CD4-positive, alpha-beta T cell (primary cell): ENCODE data around the gene ZFP1. TPM values are rescaled to one million over a fixed set of nuclear protein-coding genes. Genes with fewer than 3 reads are reported as not detected.
"Not testable (repeated sequence)": the region's sequence is repeated elsewhere in the genome, so short reads cannot be mapped to it uniquely, and the experiment has no call there.

Source experiments
- ATAC-seq: fragments of 200-7000 bp; cut with Tn5 transposase; one replicate; pipeline ENCODE4 v1.10.0; 2022; ENCODE audit warnings: mild to moderate bottlenecking; ENCODE audit not compliant: poor library complexity
- CTCF ChIA-PET: fragments of 350-600 bp; sonication (Branson Sonifier 250); formaldehyde crosslinking; loops from one replicate; lab custom pipeline; 2021; ENCODE audit warnings: antibody characterized with exemption, inconsistent platforms; lab: Charles Lee
- POLR2A ChIA-PET: fragments of 350-600 bp; sonication (Branson Sonifier 250); formaldehyde crosslinking; loops from one replicate; lab custom pipeline; 2021; ENCODE audit warnings: antibody characterized with exemption, inconsistent platforms; lab: Charles Lee
- DNase-seq, 14 experiments: peaks; one replicate each; pipeline ENCODE4 v3.0.0-alpha.2; 2013 to 2020; ENCODE audit warnings: mixed read lengths in 2 of 14
- H3K27ac ChIP-seq, 2 donors: one replicate each; pipeline versions ENCODE4 v1.5.1 to v1.7.0; 2013; ENCODE audit warnings: low read length in 2 of 2, low read depth in 1 of 2, mild to moderate bottlenecking in 1 of 2
- H3K27me3 ChIP-seq, 2 experiments: 1 replicate in 1 of 2; 2 replicates in 1 of 2; pipeline versions ENCODE4 v1.6.1 to v1.7.0; 2013; ENCODE audit warnings: low read length in 2 of 2, control low read depth in 1 of 2, mild to moderate bottlenecking in 1 of 2, moderate library complexity in 1 of 2; ENCODE audit not compliant: insufficient read depth in 2 of 2, control insufficient read depth in 1 of 2
- H3K36me3 ChIP-seq: one replicate; pipeline ENCODE4 v1.6.1; 2013; ENCODE audit warnings: low read length, control low read depth; ENCODE audit not compliant: insufficient read depth
- H3K4me1 ChIP-seq: one replicate; pipeline ENCODE4 v1.6.1; 2013; ENCODE audit warnings: low read length, control low read depth; ENCODE audit not compliant: insufficient read depth
- H3K4me3 ChIP-seq: one replicate; pipeline ENCODE4 v1.5.1; 2013; ENCODE audit warnings: mild to moderate bottlenecking, low read length, moderate library complexity
- H3K9me3 ChIP-seq, 2 experiments: 1 replicate in 1 of 2; 2 replicates in 1 of 2; pipeline versions ENCODE4 v1.6.1 to v1.7.0; 2013; ENCODE audit warnings: low read length in 2 of 2, mild to moderate bottlenecking in 2 of 2, control low read depth in 1 of 2, moderate library complexity in 1 of 2; ENCODE audit not compliant: control insufficient read depth in 1 of 2, insufficient read depth in 1 of 2
- H3K27ac Mint-ChIP-seq: one replicate; pipeline ENCODE4 v1.8.0; 2020; ENCODE audit warnings: mixed read lengths
- H3K27me3 Mint-ChIP-seq: one replicate; pipeline ENCODE4 v1.8.0; 2021; ENCODE audit warnings: mixed read lengths
- H3K36me3 Mint-ChIP-seq: one replicate; pipeline ENCODE4 v1.8.0; 2021; ENCODE audit warnings: low read depth, mixed read lengths
- H3K4me1 Mint-ChIP-seq: one replicate; pipeline ENCODE4 v1.8.0; 2021; ENCODE audit warnings: low read depth, mixed read lengths
- H3K4me3 Mint-ChIP-seq: one replicate; pipeline ENCODE4 v1.8.0; 2020; ENCODE audit warnings: mild to moderate bottlenecking, mixed read lengths
- H3K9me3 Mint-ChIP-seq: one replicate; pipeline ENCODE4 v1.8.0; 2020; ENCODE audit warnings: mixed read lengths
- CTCF ChIP-seq: fragments of 200-600 bp; IDR thresholded peaks from one replicate; pipeline ENCODE4 v1.8.0; 2022; ENCODE audit warnings: antibody characterized with exemption, mild to moderate bottlenecking
- intact Hi-C, 2 experiments: fragments of 100-400 bp; cut with DNase I in 1 of 2; cut with micrococcal nuclease in 1 of 2; formaldehyde crosslinking; loops; one replicate each; pipeline versions ENCODE4 v1.15.1 to v1.9.0; 2023 to 2025; cut with DNase I, micrococcal nuclease
- total RNA-seq, 174 experiments: library from RNA in 2 of 174; stranded (reverse) in 2 of 174; gene quantifications; one replicate each; pipeline ENCODE4 v1.2.3 and lab custom pipeline; 2021 to 2026

Gene ZFP1
- total RNA-seq, 2 experiments from 2014 or later, result 6.2 to 7.5 TPM

GRCh38 chr16:75208861-75209505 is 60.7 kb downstream of the ZFP1 start:
- H3K27ac ChIP-seq, result no peak overlapping the region
- POLR2A ChIA-PET, result no interaction called here
- DNase-seq, result no peak

GRCh38 chr16:75209514-75209913 is 61.2 kb downstream of the ZFP1 start:
- H3K27ac Mint-ChIP-seq, H3K27me3 ChIP-seq, H3K4me3 Mint-ChIP-seq, ATAC-seq, H3K4me1 ChIP-seq, H3K9me3 ChIP-seq, H3K27ac ChIP-seq, intact Hi-C loops, H3K36me3 ChIP-seq, CTCF ChIA-PET, POLR2A ChIA-PET, H3K4me1 Mint-ChIP-seq, DNase-seq, H3K36me3 Mint-ChIP-seq, H3K27me3 Mint-ChIP-seq, H3K4me3 ChIP-seq, H3K9me3 Mint-ChIP-seq: not testable (repeated sequence)

More at GRCh38 chr16:75208861-75209505, 60.7 kb downstream of the ZFP1 start:
- Mint-ChIP-seq H3K36me3 (no peaks in the 10 kb centered on the region), H3K4me3 (no peak overlapping the region), H3K9me3 (no peaks in the 10 kb centered on the region), H3K4me1 (no peaks in the 10 kb centered on the region), H3K27ac (no peak overlapping the region), H3K27me3 (no peaks in the 10 kb centered on the region)
- CTCF ChIA-PET, result no interaction called here
- Histone ChIP-seq H3K36me3 (no peaks in the 10 kb centered on the region), H3K27me3 (no peaks in the 10 kb centered on the region), H3K4me3 (no peak overlapping the region), H3K4me1 (no peaks in the 10 kb centered on the region), H3K9me3 (no peaks in the 10 kb centered on the region)
- ATAC-seq, result no peak
- intact Hi-C loops, result no loop called here
- TF ChIP-seq CTCF, result no peak

- Mint-ChIP-seq H3K36me3 (no peaks in the 10 kb centered on the region), H3K27ac (no peak overlapping the region), H3K4me1 (no peaks in the 10 kb centered on the region), H3K9me3 (no peaks in the 10 kb centered on the region), H3K27me3 (no peaks in the 10 kb centered on the region), H3K4me3 (no peak overlapping the region)
- Histone ChIP-seq H3K36me3 (no peaks in the 10 kb centered on the region), H3K27ac (no peak overlapping the region), H3K4me1 (no peaks in the 10 kb centered on the region), H3K27me3 (no peaks in the 10 kb centered on the region), H3K4me3 (no peak overlapping the region), H3K9me3 (no peaks in the 10 kb centered on the region)
- CTCF ChIA-PET, result interaction anchor here (0.7 kb wide), 1 partner anchor 11 kb away, joined by 5 read pairs; no protein-coding TSS in a partner anchor
- DNase-seq (no peak), ATAC-seq (no peak)
- POLR2A ChIA-PET, result no interaction called here
- intact Hi-C loops, result no loop called here
- TF ChIP-seq CTCF, result no peak
Observed at GRCh38 chr16:75209944-75210343, 61.6 kb downstream of the ZFP1 start.

GRCh38 chr16:75211286-75211685 is 63.0 kb downstream of the ZFP1 start:
- H3K36me3 Mint-ChIP-seq, H3K4me1 ChIP-seq, H3K27me3 Mint-ChIP-seq, H3K27ac ChIP-seq, DNase-seq, H3K9me3 Mint-ChIP-seq, POLR2A ChIA-PET, H3K27ac Mint-ChIP-seq, intact Hi-C loops, H3K4me3 ChIP-seq, H3K27me3 ChIP-seq, H3K4me3 Mint-ChIP-seq, H3K4me1 Mint-ChIP-seq, H3K9me3 ChIP-seq, ATAC-seq, H3K36me3 ChIP-seq: not testable (repeated sequence)
- CTCF ChIA-PET, result interaction anchor here (0.6 kb wide), 1 partner anchor 183 kb away, joined by 3 read pairs; no protein-coding TSS in a partner anchor
